ENCODE measurements around the gene LRRC74A.

Gene LRRC74A

DNA sequence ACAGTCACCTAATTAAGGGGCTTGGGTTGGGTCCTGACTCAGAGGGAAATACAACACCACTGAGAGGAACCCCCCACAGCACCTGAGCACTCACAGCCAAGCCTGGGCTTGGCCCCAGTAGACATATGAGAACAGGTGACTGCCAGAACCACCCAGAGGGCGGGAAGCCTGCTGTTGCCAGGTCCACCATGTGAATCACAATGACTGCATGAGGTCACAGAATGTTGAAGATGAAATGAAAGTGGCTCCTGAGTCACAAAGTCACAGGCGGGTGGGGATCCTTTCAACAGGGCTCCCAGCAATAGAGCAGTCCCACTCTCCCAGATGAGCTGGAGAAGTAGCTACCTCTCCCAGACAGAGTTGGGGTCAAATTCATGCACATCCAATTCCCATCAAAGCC, at the start of gene LRRC74A:
LRRC74A (plus strand) TSS at position 287 of the 400 bp plus-strand sequence. CDS start 290 bp downstream, outside the sequence.
- no peak for TF ChIP-seq EZH2phosphoT487 (IDR thresholded peaks at IDR 0.05; ENCODE audit: borderline replicate concordance)
- TF ChIP-seq, protein P1, sequence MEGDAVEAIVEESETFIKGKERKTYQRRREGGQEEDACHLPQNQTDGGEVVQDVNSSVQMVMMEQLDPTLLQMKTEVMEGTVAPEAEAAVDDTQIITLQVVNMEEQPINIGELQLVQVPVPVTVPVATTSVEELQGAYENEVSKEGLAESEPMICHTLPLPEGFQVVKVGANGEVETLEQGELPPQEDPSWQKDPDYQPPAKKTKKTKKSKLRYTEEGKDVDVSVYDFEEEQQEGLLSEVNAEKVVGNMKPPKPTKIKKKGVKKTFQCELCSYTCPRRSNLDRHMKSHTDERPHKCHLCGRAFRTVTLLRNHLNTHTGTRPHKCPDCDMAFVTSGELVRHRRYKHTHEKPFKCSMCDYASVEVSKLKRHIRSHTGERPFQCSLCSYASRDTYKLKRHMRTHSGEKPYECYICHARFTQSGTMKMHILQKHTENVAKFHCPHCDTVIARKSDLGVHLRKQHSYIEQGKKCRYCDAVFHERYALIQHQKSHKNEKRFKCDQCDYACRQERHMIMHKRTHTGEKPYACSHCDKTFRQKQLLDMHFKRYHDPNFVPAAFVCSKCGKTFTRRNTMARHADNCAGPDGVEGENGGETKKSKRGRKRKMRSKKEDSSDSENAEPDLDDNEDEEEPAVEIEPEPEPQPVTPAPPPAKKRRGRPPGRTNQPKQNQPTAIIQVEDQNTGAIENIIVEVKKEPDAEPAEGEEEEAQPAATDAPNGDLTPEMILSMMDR (conservative IDR thresholded peaks at IDR 0.05; ENCODE audit: low read length), result no peak
- Histone ChIP-seq H3K36me3 (ENCODE audit: insufficient read depth, low read length) (no peaks in the 10 kb centered on the region), H3K4me1 (ENCODE audit: insufficient read depth, low read length, poor library complexity, severe bottlenecking) (no peaks in the 10 kb centered on the region), H3K9me3 (ENCODE audit: insufficient read depth, low read depth, low read length) (no peaks in the 10 kb centered on the region), H3F3A (ENCODE audit: low read depth) (no peaks in the 10 kb centered on the region), H3K4me3 (ENCODE audit: low read length, poor library complexity, severe bottlenecking) (no peak within 1 kb of the TSS), H3K9ac (ENCODE audit: low read depth, low read length, poor library complexity, severe bottlenecking) (no peak within 1 kb of the TSS), H3K4me2 (ENCODE audit: low read depth, low read length, poor library complexity, severe bottlenecking) (no peak within 1 kb of the TSS), H3K27me3 (ENCODE audit: insufficient read depth, low read length, poor library complexity, severe bottlenecking) (peaks cover 9% of the 10 kb centered on the region), H2AFZ (ENCODE audit: low read length) (no peak within 1 kb of the TSS), H3K79me2 (ENCODE audit: insufficient read depth, low read length) (no peaks in the 10 kb centered on the region), H3K9me2 (replicated peaks; ENCODE audit: low read depth, low read length) (no peaks in the 10 kb centered on the region), H4K20me1 (ENCODE audit: insufficient read depth, low read length, poor library complexity, severe bottlenecking) (no peaks in the 10 kb centered on the region)

DNA sequence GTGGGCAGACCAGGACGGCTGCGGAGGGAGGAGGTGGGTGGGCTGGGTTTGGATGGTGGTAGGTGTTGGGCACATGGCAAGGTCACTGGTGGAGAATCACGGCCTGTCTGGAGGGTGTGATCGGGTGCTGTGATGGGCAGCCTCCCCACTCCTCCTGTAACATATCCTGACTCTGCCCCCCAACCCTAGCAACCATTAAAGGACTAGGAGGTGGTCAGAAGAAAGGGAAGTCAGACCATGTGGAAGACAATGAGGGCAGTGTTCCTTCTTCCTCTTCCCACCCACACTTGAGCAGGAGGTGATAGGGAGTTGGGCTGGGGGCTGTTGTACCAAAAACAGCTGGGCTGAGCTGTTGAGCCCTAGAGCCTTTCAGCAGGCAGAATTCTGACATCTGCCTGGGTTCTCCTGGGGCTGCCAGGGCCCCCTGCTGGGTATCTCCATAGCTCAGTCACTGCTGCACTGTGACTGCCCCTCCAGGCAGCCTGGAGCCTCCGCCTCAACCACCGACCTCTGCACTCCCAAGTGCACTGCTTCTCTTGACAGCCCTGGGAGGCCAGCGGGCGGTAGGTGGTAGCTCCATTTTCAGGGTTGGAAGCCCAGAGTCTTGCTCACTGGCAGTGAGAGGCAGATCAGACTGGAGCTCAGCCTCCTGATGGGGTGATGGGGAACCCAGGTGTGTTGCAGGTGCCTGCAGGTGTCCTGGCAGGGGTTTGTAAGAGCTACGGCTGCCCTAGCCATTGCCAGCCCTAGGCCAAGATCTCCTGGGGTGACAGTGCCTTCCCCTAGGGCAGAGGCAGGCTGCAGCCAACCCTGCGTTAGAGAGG, 49.6 kb upstream of the LRRC74A start:
- no peaks in the 10 kb centered on the region for H3K79me2 ChIP-seq (ENCODE audit: insufficient read depth, low read length)
- no peak overlapping the region for H2AFZ ChIP-seq (ENCODE audit: low read length)
- no peaks in the 10 kb centered on the region; the same call in 1 of the 2 replicates for H3K36me3 ChIP-seq (ENCODE audit: insufficient read depth, low read length)
- H3F3A ChIP-seq (ENCODE audit: low read depth), result no peaks in the 10 kb centered on the region
- H3K27me3 ChIP-seq (ENCODE audit: insufficient read depth, low read length, poor library complexity, severe bottlenecking), result no peaks in the 10 kb centered on the region
- H3K9me2 ChIP-seq (replicated peaks; ENCODE audit: low read depth, low read length), result no peaks in the 10 kb centered on the region
- no peaks in the 10 kb centered on the region for H3K9me3 ChIP-seq (ENCODE audit: insufficient read depth, low read depth, low read length)
- H3K9ac ChIP-seq (ENCODE audit: low read depth, low read length, poor library complexity, severe bottlenecking), result no peak overlapping the region
- no peaks in the 10 kb centered on the region for H4K20me1 ChIP-seq (ENCODE audit: insufficient read depth, low read length, poor library complexity, severe bottlenecking)
- H3K4me2 ChIP-seq (ENCODE audit: low read depth, low read length, poor library complexity, severe bottlenecking), result no peak overlapping the region
- H3K4me3 ChIP-seq (ENCODE audit: low read length, poor library complexity, severe bottlenecking), result no peak overlapping the region
- peaks cover 18% of the 10 kb centered on the region for H3K4me1 ChIP-seq (ENCODE audit: insufficient read depth, low read length, poor library complexity, severe bottlenecking)
- no peak for TF ChIP-seq EZH2phosphoT487 (IDR thresholded peaks at IDR 0.05; ENCODE audit: borderline replicate concordance)
- TF ChIP-seq, protein P1 (conservative IDR thresholded peaks at IDR 0.05; ENCODE audit: low read length), result peak; percentile 44

DNA sequence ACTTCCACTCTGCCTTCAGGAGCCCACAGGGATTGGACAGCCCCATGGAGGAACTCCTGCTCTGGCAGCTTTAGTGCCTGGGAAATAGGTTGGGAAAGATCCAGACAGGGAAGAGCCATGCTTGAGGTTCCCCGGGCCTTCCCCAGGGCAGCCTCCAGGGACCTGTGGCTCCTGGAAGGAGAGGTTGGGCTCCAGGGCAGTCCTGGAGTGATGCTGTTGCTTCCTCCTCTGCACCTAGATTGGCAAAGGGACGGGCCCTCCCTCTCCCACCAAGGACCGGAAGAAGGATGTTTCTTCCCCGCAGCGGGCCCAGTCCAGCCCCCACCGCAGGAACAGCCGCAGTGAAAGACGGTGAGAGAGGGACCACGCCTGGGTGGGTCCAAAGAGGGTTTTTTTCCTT, 48.5 kb upstream of the LRRC74A start:
- no peaks in the 10 kb centered on the region for H3K79me2 ChIP-seq (ENCODE audit: insufficient read depth, low read length)
- H3K4me2 ChIP-seq (ENCODE audit: low read depth, low read length, poor library complexity, severe bottlenecking), result no peak overlapping the region
- no peaks in the 10 kb centered on the region for H3K27me3 ChIP-seq (ENCODE audit: insufficient read depth, low read length, poor library complexity, severe bottlenecking)
- H3K9ac ChIP-seq (ENCODE audit: low read depth, low read length, poor library complexity, severe bottlenecking), result no peak overlapping the region
- no peak for TF ChIP-seq EZH2phosphoT487 (IDR thresholded peaks at IDR 0.05; ENCODE audit: borderline replicate concordance)
- TF ChIP-seq, protein P1 (conservative IDR thresholded peaks at IDR 0.05; ENCODE audit: low read length), result no peak
- H3K36me3 ChIP-seq (ENCODE audit: insufficient read depth, low read length), result no peaks in the 10 kb centered on the region; the same call in 1 of the 2 replicates
- no peaks in the 10 kb centered on the region for H3F3A ChIP-seq (ENCODE audit: low read depth)
- no peaks in the 10 kb centered on the region for H3K9me3 ChIP-seq (ENCODE audit: insufficient read depth, low read depth, low read length)
- no peak overlapping the region for H3K4me3 ChIP-seq (ENCODE audit: low read length, poor library complexity, severe bottlenecking)
- no peaks in the 10 kb centered on the region for H3K9me2 ChIP-seq (replicated peaks; ENCODE audit: low read depth, low read length)
- H3K4me1 ChIP-seq (ENCODE audit: insufficient read depth, low read length, poor library complexity, severe bottlenecking), result peaks cover 26% of the 10 kb centered on the region
- no peak overlapping the region for H2AFZ ChIP-seq (ENCODE audit: low read length)
- no peaks in the 10 kb centered on the region for H4K20me1 ChIP-seq (ENCODE audit: insufficient read depth, low read length, poor library complexity, severe bottlenecking)

All from Loucy (cell line).